ENCODE measurements around the gene HLA-DPA1. TPM values are rescaled to one million over a fixed set of nuclear protein-coding genes. Genes with fewer than 3 reads are reported as not detected.

The HLA-DPA1 gene
- total RNA-seq, 2 donors from 2014 or later, result 69.5 to 73.7 TPM

DNA sequence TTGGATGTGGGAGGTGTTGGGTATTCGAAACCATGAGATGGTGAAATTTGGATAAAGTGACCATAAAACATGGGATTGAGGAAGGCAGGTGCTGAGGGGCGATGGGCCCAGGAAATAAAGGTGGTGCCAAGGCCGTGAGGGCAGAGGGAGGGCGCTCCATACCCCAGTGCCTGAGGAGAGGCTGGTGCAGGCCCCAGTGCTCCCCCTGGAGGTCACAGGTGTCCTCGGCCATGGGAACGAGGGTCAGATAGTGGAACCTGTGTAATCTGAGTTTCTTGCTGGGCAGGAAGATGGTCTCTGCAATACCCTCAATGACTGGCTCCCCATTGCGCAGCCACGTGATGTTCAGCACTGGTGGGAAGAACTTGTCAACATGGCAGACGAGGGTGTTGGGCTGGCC, 18.5 kb upstream of the HLA-DPA1 start:
- no peaks in the 10 kb centered on the region for H3K27me3 ChIP-seq (replicated peaks; ENCODE audit: insufficient read depth)
- TF ChIP-seq, protein P1, sequence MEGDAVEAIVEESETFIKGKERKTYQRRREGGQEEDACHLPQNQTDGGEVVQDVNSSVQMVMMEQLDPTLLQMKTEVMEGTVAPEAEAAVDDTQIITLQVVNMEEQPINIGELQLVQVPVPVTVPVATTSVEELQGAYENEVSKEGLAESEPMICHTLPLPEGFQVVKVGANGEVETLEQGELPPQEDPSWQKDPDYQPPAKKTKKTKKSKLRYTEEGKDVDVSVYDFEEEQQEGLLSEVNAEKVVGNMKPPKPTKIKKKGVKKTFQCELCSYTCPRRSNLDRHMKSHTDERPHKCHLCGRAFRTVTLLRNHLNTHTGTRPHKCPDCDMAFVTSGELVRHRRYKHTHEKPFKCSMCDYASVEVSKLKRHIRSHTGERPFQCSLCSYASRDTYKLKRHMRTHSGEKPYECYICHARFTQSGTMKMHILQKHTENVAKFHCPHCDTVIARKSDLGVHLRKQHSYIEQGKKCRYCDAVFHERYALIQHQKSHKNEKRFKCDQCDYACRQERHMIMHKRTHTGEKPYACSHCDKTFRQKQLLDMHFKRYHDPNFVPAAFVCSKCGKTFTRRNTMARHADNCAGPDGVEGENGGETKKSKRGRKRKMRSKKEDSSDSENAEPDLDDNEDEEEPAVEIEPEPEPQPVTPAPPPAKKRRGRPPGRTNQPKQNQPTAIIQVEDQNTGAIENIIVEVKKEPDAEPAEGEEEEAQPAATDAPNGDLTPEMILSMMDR (IDR thresholded peaks at IDR 0.05), result peak in 2 of 4 experiments; percentile 37 to 45
- no peak for TF ChIP-seq POLR2A (IDR thresholded peaks at IDR 0.05)
- TF ChIP-seq POLR2AphosphoS5 (IDR thresholded peaks at IDR 0.05), result no peak
- no peak overlapping the region for H3K4me3 ChIP-seq
- no peak overlapping the region for H3K27ac ChIP-seq
- DNase-seq (ENCODE audit: low spot score), result no peak
- no peaks in the 10 kb centered on the region for H3K4me1 ChIP-seq (replicated peaks)
- intact Hi-C loops (cut with DNase I), result no loop called here
- no peaks in the 10 kb centered on the region for H3K36me3 ChIP-seq
- H3K9me3 ChIP-seq, result no peaks in the 10 kb centered on the region
- 45% methylated on average over 9 of the region's 9 CpGs for WGBS

DNA sequence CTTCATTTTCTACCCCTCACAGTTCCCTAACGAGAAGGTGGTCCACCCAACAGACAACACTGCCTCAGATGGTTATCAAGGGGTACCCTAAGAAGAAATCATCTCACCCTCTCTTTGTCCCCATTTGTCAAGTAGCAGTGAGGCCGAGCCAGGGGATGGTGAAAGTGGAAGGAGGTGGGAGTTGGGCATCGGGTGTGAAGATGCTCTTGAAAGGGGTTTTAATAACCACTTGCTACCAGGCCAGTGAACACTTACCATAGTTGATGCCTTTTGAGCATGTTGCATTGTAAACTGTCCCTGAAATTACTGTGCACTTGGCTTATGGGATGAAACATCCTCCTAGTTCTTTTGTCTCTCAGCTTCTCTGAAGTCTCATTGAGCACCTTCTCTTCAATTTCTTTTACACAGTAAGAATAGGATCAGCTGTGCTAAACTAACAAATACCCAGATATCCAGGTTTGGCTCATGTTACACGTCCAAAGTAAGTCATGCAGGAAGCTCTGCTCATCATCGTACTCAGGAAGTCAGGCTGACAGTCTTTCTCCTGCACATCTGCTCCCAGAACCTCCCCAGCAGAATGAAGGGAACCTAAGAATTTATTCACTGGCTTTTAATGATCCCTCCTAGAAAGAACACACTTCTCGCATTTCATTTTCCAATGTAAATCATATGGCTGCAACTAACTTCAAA, 15.6 kb upstream of the HLA-DPA1 start:
- DNase-seq (ENCODE audit: low spot score), result no peak
- Histone ChIP-seq H3K9me3 (no peaks in the 10 kb centered on the region), H3K27ac (no peak overlapping the region), H3K4me3 (no peak overlapping the region), H3K36me3 (no peaks in the 10 kb centered on the region), H3K4me1 (replicated peaks) (no peaks in the 10 kb centered on the region), H3K27me3 (replicated peaks; ENCODE audit: insufficient read depth) (no peaks in the 10 kb centered on the region)
- TF ChIP-seq POLR2AphosphoS5 (IDR thresholded peaks at IDR 0.05), result no peak
- no peak for TF ChIP-seq POLR2A (IDR thresholded peaks at IDR 0.05)
- TF ChIP-seq, protein P1 (IDR thresholded peaks at IDR 0.05), result no peak
- intact Hi-C loops (cut with DNase I), result no loop called here
- 62% methylated on average over 6 of the region's 6 CpGs for WGBS

DNA sequence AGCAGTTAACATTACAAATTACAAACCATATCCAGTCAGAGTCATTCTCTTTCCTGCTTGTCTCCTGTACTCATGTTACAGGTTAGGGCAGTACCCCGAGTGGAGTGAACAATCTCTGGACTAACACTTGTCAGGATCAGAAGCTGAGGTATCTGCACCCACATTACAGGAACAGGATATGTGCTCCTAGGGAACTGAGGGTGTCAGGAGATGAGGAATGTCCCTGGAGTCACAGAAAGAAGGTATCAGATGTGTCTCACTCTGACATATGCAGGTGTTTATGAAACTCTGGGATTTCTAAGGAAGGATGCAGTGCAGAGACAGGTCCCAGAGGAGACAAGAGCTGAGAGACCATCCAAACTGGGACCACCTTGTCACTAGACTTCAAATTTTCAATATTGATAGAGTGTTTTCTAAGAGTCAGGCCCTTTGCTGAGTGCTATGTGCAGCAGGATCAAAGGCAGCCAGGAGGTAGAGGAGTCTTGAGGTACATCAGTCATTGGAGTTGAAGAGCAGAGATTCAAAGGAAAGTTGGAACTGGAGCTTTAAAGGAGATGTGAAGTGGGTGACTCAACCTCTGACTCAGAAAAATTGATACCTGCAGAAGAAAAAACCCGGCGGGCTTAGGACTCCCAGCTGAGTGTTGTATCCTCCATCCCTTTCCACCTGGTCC, 14.9 kb upstream of the HLA-DPA1 start:
- Histone ChIP-seq H3K36me3 (no peaks in the 10 kb centered on the region), H3K9me3 (no peaks in the 10 kb centered on the region), H3K27me3 (replicated peaks; ENCODE audit: insufficient read depth) (no peaks in the 10 kb centered on the region), H3K4me3 (no peak overlapping the region), H3K4me1 (replicated peaks) (no peaks in the 10 kb centered on the region), H3K27ac (no peak overlapping the region)
- WGBS, result 76% methylated on average over 3 of the region's 3 CpGs
- no peak for DNase-seq (ENCODE audit: low spot score)
- TF ChIP-seq, protein P1 (IDR thresholded peaks at IDR 0.05), result no peak
- intact Hi-C loops (cut with DNase I), result no loop called here

DNA sequence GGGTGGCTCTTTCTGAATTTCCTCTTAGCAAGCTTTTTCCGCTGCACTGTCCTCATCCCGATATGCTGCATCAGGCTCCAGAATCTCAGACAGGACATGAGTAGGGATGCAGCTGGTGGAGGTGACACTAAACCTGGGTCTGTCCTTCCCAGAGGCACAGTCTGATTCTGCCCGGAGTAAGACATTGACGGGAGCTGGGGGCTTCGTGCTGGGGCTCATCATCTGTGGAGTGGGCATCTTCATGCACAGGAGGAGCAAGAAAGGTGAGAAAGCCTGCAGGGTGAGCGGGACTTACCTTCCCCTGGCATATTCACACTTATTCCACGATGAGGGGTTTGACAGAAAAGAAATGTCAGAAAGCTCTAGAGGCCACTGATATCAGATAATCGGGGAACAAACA, 12.2 kb upstream of the HLA-DPA1 start:
- Histone ChIP-seq H3K27me3 (replicated peaks; ENCODE audit: insufficient read depth) (no peaks in the 10 kb centered on the region), H3K36me3 (no peaks in the 10 kb centered on the region), H3K9me3 (no peaks in the 10 kb centered on the region), H3K4me3 (no peak overlapping the region), H3K27ac (no peak overlapping the region), H3K4me1 (replicated peaks) (no peaks in the 10 kb centered on the region)
- no peak for TF ChIP-seq POLR2AphosphoS5 (IDR thresholded peaks at IDR 0.05)
- no peak for TF ChIP-seq POLR2A (IDR thresholded peaks at IDR 0.05)
- TF ChIP-seq, protein P1 (IDR thresholded peaks at IDR 0.05), result no peak
- 95% methylated on average over 8 of the region's 8 CpGs for WGBS
- DNase-seq (ENCODE audit: low spot score), result no peak
- intact Hi-C loops (cut with DNase I), result no loop called here

DNA sequence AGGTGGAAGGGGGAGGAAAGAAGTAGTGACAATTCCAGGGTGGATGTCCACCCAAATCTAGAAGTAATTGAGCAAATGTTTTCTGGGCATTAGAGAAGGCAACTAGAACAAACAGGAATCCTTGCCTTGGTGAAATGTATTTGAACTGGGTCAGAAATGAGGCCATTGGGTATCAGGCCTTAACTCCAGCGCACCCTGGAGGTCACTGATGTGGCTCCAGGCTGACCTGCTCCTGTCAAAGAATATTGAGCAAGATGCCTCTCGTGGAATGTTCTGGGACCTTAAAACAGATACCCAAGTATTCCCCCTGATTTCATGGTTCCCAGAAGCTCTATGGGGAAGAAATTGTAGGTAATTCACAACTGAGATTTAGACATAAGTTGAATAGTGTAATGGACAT, 9.3 kb upstream of the HLA-DPA1 start:
- 83% methylated on average over 2 of the region's 2 CpGs for WGBS
- DNase-seq (ENCODE audit: low spot score), result no peak

More for the DNA sequence above, 9.3 kb upstream of the HLA-DPA1 start:
- Histone ChIP-seq H3K4me1 (replicated peaks) (no peaks in the 10 kb centered on the region), H3K4me3 (no peak overlapping the region), H3K9me3 (no peaks in the 10 kb centered on the region), H3K27me3 (replicated peaks; ENCODE audit: insufficient read depth) (no peaks in the 10 kb centered on the region), H3K27ac (no peak overlapping the region), H3K36me3 (no peaks in the 10 kb centered on the region)
- intact Hi-C loops (cut with DNase I), result loop anchor here (2.0 kb wide), 1 partner anchor 66 kb away; no protein-coding TSS in a partner anchor
- TF ChIP-seq POLR2AphosphoS5 (IDR thresholded peaks at IDR 0.05), result no peak
- TF ChIP-seq, protein P1 (IDR thresholded peaks at IDR 0.05), result peak in 2 of 4 experiments; percentile 9 to 51
